Epidermal melanocyte (primary cell): ENCODE data around the gene IL11RA.
"Not testable (repeated sequence)": the region's sequence is repeated elsewhere in the genome, so short reads cannot be mapped to it uniquely, and the experiment has no call there.

Experiments
- DNase-seq: peaks from one replicate; pipeline ENCODE4 v3.0.0; 2011; ENCODE audit warnings: low spot score; ENCODE audit not compliant: insufficient read length

The IL11RA gene

GRCh38 chr9:34629491-34629808 lies 22.5 kb upstream of the IL11RA start:
- DNase-seq, result no peak

GRCh38 chr9:34630402-34631154 lies 21.4 kb upstream of the IL11RA start:
- no peak for DNase-seq

GRCh38 chr9:34633166-34633565 lies 18.8 kb upstream of the IL11RA start:
- no peak for DNase-seq

GRCh38 chr9:34633851-34634550 lies 18.0 kb upstream of the IL11RA start:
- peak; percentile 85 for DNase-seq

GRCh38 chr9:34634551-34635248 lies 17.3 kb upstream of the IL11RA start:
- no peak for DNase-seq

DNA sequence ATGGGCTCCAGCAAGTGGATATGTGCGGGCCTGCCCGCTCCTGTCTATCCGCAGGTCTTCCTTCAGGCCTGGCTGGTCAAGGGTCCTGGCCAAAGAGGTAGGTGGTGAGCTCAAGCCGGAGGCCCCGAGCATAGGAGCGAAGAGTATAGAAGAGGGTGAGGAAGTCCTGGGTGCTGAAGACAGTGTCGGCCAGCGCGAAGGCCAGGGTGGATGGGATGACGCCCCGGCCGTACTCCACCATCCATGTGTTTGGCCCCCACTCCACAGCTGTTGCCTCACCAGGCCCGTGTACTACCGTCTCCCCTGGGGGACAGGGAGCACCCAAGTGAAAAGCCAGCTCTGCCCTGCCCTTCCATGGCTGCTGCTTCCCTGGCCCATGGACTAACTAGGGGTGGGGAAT lies 16.4 kb upstream of the IL11RA start:
- DNase-seq, result no peak

DNA sequence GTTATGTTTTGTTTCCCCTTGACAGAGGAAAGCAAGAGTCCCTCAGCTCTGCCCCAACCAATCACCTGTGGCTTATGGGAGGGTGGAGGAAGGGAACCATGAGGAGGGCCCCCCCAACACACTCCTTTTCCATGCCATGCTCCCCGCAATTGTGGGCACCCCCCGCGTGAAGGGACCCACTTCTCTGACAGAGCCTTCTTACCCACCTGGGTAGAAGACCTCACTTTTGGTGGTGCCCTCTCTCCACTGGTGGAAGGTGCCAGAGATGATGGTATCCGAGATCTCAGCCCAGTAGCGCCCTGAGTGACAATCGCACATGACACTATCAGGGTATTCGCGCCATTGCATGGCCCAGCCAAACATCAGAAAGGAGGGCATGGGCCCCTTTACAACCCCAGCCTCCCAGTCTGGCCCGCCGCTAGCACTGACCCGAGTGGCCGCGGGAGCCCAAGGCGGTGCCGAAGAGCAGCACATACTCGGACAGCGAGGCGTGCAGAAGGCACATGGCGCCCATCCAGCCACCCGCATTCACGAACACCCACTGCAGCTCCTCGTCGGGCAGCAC lies 15.1 kb upstream of the IL11RA start:
- no peak for DNase-seq

GRCh38 chr9:34637356-34638137 lies 14.4 kb upstream of the IL11RA start, which contains the start of gene SIGMAR1:
TSS of gene SIGMAR1 (minus strand) at chr9:34637787. CDS start at chr9:34637697, 90 bp downstream.
- DNase-seq, result peak; percentile 89

- no peak for DNase-seq
Measured at GRCh38 chr9:34638138-34638445, 13.9 kb upstream of the IL11RA start.

DNA sequence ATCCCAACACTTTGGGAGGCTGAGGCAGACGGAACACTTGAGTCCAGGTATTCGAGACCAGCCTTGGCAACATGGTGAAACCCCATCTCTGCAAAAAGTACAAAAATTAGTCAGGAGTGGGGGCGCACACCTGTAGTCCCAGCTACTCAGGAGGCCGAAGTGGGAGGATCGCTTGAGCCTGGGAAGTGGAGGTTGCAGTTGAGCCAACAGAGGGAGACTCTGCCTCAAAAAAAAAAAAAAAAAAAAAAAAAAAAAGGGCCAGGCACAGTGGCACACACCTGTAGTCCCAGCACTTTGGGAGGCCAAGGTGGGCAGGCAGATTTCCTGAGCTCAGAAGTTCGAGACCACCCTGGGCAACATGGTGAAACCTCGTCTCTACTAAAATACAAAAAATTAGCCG lies 12.7 kb upstream of the IL11RA start:
- DNase-seq, result not testable (repeated sequence)

DNA sequence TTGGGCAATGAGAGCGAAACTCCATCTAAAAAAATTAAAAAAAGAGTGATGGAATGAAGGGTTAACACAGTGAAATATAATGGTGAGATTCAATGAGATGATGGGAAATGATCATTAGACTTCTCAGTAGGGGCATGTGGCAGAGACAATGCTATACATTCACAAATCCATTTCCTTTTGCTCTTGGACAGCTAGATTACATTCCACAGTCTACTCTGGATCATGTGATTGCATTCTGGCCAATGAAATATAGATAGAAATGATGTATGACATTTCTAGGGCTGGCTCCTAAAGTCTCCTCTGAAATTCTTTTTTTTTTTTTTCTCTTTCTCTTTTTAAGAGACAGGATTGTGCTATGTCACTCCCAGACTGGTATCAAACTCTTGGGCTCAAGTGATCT lies 9.3 kb upstream of the IL11RA start:
- DNase-seq, result no peak

DNA sequence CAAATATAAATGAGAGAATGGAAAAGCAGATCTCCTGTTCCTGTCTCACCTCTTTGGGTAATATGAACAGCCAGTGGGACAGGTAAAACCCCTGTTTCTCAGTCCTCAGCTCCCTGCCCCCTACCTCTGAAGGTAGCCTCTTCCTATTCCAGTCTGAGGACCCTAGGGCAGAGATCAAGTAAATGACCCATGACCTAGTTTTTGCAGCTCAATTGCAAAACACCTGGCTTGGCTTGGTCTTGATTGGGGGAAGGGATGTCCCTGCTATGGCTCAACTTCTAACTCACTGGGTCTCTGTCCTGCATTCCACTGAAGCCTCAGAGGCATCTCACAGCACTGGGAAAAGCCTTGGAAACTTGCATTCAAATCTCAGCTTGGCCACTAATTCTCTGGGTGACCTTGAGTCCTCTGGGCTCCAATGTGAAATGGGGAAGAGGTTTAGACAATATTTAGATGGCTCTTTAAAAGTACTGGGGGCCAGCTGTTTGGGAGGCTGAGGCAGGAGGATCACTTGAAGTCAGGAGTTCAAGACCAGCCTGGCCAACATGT lies 7.1 kb upstream of the IL11RA start:
- DNase-seq, result no peak

DNA sequence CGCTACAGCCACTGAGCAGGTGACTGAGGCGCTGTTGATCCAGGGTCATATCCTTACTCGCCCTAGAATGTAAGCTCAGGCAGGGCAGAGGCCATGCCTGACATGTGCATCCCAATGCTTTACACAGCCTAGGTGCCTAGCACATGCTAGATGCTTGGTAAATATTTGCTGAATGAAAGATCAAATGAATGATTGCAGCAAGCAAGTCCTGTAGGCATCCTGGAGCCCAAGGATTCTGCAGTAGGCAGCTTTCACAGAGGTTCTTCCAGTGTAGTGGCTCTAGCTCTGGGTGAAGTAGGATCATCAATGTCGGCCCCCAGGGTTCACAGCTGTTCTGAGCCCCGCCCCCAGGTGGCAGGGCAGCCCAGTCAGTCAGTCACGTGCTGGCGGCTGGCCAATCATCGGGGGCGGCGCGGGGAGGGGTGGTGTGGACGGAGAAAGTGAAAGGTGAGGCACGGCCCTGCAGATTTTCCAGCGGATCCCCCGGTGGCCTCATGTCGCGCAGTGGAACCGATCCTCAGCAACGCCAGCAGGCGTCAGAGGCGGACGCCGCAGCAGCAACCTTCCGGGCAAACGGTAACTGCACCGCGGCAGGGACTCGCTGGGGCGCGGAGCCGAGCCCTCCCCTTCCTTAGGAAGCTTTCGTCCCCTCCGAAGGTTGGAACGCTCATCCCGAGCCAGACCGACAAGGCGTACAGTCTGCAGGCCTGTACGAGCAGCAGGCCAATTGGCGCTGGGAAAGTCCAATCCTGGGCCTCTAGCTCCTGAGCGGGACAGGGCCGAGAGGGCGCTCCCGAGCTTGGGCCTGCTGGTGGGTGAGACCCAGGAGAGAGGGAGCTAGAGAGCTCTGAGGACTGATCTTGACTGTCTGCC lies 5.5 kb upstream of the IL11RA start, which contains the start of gene GALT:
GALT (plus strand) TSS at position 465 of the 873 bp plus-strand sequence; CDS start at position 495, 30 bp downstream.
- peak; percentile 93 for DNase-seq

DNA sequence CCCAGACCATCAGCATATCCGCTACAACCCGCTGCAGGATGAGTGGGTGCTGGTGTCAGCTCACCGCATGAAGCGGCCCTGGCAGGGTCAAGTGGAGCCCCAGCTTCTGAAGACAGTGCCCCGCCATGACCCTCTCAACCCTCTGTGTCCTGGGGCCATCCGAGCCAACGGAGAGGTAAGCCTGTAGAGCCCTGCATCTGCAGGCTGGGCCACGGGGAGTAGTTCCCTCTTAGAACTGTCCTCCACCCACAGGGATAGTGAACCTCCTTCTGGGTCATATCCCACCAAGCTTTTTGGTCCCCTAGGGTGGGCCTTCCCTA lies 4.9 kb upstream of the IL11RA start:
- DNase-seq, result no peak

DNA sequence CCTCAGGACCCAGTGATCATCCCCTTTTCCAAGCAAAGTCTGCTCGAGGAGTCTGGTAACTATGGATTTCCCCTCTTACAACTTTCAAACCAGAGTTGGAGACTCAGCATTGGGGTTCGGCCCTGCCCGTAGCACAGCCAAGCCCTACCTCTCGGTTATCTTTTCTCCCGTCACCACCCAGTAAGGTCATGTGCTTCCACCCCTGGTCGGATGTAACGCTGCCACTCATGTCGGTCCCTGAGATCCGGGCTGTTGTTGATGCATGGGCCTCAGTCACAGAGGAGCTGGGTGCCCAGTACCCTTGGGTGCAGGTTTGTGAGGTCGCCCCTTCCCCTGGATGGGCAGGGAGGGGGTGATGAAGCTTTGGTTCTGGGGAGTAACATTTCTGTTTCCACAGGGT lies 4.3 kb upstream of the IL11RA start:
- DNase-seq, result no peak

- no peak for DNase-seq
Measured at GRCh38 chr9:34648673-34649072, 3.3 kb upstream of the IL11RA start.

GRCh38 chr9:34650816-34651215 lies 1.2 kb upstream of the IL11RA start:
- no peak for DNase-seq

DNA sequence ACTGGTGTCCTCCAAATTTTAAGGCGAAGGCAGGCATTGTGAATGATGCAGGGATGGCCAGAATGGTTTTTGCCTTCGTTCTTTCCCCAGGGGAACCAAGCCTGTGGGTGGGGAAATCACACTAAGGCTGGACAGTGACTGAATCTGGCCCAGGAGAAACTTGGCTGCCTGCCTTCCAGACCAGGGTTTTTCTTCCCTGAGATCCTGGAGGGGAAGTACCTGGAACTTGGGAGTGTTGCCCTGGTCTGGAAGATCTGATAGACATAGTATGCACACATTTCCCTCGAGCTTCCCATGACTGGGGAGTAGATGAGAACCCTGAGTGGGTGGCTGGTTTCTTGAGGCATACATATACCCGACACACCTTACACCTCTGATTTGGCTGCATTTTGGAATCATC lies 664 bp upstream of the IL11RA start:
- no peak for DNase-seq

DNA sequence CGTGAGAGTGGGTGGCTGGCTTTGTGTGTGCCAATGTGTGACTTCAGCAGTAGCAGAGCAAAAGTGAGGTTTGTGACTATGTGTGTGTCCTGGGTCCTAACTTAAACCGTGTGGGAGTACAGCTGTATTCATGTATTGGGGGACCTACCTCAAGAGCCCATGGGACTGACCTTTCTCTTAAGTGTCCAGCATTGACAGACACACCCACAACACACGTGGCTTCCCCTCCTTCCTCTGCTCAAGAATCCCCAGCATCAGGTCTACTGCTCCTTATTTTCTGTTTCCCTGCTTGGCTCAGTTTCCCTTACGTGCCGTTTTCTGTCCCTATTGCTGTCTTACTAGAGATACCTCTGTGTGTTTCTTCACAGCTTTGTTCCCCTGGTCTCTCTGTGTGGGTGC lies 616 bp downstream of the IL11RA start:
- no peak for DNase-seq
